ENCODE data around the gene PCDH9.

The PCDH9 gene

GRCh38 chr13:66430728-66431127 is 799.4 kb downstream of the PCDH9 start:
- no peak overlapping the region for H3K4me3 ChIP-seq (ENCODE audit: low read depth, low read length)
- DNase-seq (ENCODE audit: low read depth, low spot score), result no peak
- CTCF ChIA-PET, result no interaction called here
- no peak for TF ChIP-seq CTCF (IDR thresholded peaks at IDR 0.05; ENCODE audit: insufficient read depth, low read length, missing control alignments)
- POLR2A ChIA-PET, result no interaction called here

GRCh38 chr13:66430269-66430668 is 799.9 kb downstream of the PCDH9 start:
- no peak overlapping the region for H3K4me3 ChIP-seq (ENCODE audit: low read depth, low read length)
- DNase-seq (ENCODE audit: low read depth, low spot score), result no peak
- no peak for TF ChIP-seq CTCF (IDR thresholded peaks at IDR 0.05; ENCODE audit: insufficient read depth, low read length, missing control alignments)
- CTCF ChIA-PET, result no interaction called here
- POLR2A ChIA-PET, result no interaction called here

- no peak overlapping the region for H3K4me3 ChIP-seq (ENCODE audit: low read depth, low read length)
- POLR2A ChIA-PET, result no interaction called here
- TF ChIP-seq CTCF (IDR thresholded peaks at IDR 0.05; ENCODE audit: insufficient read depth, low read length, missing control alignments), result no peak
- no peak for DNase-seq (ENCODE audit: low read depth, low spot score)
- CTCF ChIA-PET, result no interaction called here
Observed at GRCh38 chr13:66429156-66429555, 801.0 kb downstream of the PCDH9 start.

- ChIA-PET POLR2A (no interaction called here), CTCF (no interaction called here)
- H3K4me3 ChIP-seq (ENCODE audit: low read depth, low read length), result no peak overlapping the region
- no peak for TF ChIP-seq CTCF (IDR thresholded peaks at IDR 0.05; ENCODE audit: insufficient read depth, low read length, missing control alignments)
- DNase-seq (ENCODE audit: low read depth, low spot score), result no peak
Observed at GRCh38 chr13:66427458-66427861, 802.7 kb downstream of the PCDH9 start.

- POLR2A ChIA-PET, result no interaction called here
- CTCF ChIA-PET, result no interaction called here
- H3K4me3 ChIP-seq (ENCODE audit: low read depth, low read length), result no peak overlapping the region
- TF ChIP-seq CTCF (IDR thresholded peaks at IDR 0.05; ENCODE audit: insufficient read depth, low read length, missing control alignments), result no peak
- no peak for DNase-seq (ENCODE audit: low read depth, low spot score)
Observed at GRCh38 chr13:66425741-66426140, 804.4 kb downstream of the PCDH9 start.

- no peak for DNase-seq (ENCODE audit: low read depth, low spot score)
- ChIA-PET POLR2A (no interaction called here), CTCF (no interaction called here)
- H3K4me3 ChIP-seq (ENCODE audit: low read depth, low read length), result no peak overlapping the region
- no peak for TF ChIP-seq CTCF (IDR thresholded peaks at IDR 0.05; ENCODE audit: insufficient read depth, low read length, missing control alignments)
Observed at GRCh38 chr13:66424422-66424821, 805.7 kb downstream of the PCDH9 start.
